Prostate gland (tissue), 2 donors: ENCODE data around the gene CITED2.

Experiments
- POLR2A ChIP-seq: fragments of 450-650 bp; IDR thresholded peaks from one replicate; pipeline ENCODE4 v1.6.1; 2016; ENCODE audit warnings: antibody characterized with exemption, mild to moderate bottlenecking
- POLR2AphosphoS5 ChIP-seq: sonication (generic); formaldehyde crosslinking; IDR thresholded peaks from one replicate; pipeline ENCODE4 v1.6.1; 2017; ENCODE audit warnings: antibody characterized with exemption
- TF ChIP-seq, protein P1 (sequence below), 4 experiments: fragments of 200-600 bp in 2 of 4; fragments of 450-650 bp in 2 of 4; sonication (generic) in 2 of 4; IDR thresholded peaks; 1 replicate in 3 of 4; 2 replicates in 1 of 4; pipeline ENCODE4 v1.5.1; 2016 to 2019; ENCODE audit warnings: antibody characterized with exemption in 4 of 4, mild to moderate bottlenecking in 2 of 4, moderate library complexity in 2 of 4

DNA sequence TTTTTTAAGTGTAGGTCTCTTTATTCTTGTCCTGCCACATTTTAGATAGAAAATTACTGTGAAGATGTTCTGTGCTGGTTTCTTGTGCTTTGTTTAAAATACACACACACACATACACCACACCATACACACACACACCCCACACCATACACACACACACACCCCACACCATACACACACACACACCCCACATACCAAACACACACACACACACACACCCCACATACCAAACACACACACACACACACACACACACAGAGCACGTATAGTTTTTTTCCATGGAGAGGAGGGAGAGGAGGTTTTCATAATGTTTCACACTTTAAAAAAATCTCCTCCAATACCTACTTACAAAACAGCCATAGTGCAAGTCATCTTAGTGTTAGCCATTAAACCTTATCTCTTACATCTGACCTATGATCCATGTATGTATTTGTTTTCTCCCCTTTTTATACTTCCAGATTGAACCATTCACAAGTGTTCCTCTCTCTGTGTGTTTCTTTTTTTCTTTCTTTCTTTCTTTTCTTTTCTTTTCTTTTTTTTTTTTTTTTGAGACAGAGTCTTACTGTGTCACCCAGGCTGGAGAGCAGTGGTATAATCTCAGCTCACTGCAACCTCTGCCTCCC, 19.7 kb upstream of the CITED2 start:
- TF ChIP-seq POLR2A, result no peak
- TF ChIP-seq, protein P1, sequence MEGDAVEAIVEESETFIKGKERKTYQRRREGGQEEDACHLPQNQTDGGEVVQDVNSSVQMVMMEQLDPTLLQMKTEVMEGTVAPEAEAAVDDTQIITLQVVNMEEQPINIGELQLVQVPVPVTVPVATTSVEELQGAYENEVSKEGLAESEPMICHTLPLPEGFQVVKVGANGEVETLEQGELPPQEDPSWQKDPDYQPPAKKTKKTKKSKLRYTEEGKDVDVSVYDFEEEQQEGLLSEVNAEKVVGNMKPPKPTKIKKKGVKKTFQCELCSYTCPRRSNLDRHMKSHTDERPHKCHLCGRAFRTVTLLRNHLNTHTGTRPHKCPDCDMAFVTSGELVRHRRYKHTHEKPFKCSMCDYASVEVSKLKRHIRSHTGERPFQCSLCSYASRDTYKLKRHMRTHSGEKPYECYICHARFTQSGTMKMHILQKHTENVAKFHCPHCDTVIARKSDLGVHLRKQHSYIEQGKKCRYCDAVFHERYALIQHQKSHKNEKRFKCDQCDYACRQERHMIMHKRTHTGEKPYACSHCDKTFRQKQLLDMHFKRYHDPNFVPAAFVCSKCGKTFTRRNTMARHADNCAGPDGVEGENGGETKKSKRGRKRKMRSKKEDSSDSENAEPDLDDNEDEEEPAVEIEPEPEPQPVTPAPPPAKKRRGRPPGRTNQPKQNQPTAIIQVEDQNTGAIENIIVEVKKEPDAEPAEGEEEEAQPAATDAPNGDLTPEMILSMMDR (IDR thresholded peaks at IDR 0.05), result no peak
- TF ChIP-seq POLR2AphosphoS5, result no peak
